Activated CD4-positive, alpha-beta T cell treated with anti-CD3 and anti-CD28 coated beads for 36 hours (primary cell): ENCODE results near the gene RPL27A. TPM values are rescaled to one million over a fixed set of nuclear protein-coding genes. Genes with fewer than 3 reads are reported as not detected.

Source experiments
- ATAC-seq: fragments of 200-7000 bp; cut with Tn5 transposase; one replicate; pipeline ENCODE4 v1.10.0; 2021; ENCODE audit warnings: mild to moderate bottlenecking, moderate library complexity
- CTCF ChIA-PET: fragments of 350-600 bp; sonication (Branson Sonifier 250); formaldehyde crosslinking; loops from one replicate; lab custom pipeline; 2021; ENCODE audit warnings: antibody characterized with exemption; lab: Charles Lee
- POLR2A ChIA-PET: fragments of 350-600 bp; sonication (Branson Sonifier 250); formaldehyde crosslinking; loops from one replicate; lab custom pipeline; 2021; ENCODE audit warnings: antibody characterized with exemption, inconsistent platforms; lab: Charles Lee
- DNase-seq: peaks from one replicate; pipeline ENCODE4 v3.0.0-alpha.2; 2020
- H3K27ac Mint-ChIP-seq: one replicate; pipeline ENCODE4 v1.8.0; 2021; ENCODE audit warnings: mixed read lengths
- H3K27me3 Mint-ChIP-seq: one replicate; pipeline ENCODE4 v1.8.0; 2021; ENCODE audit warnings: mixed read lengths
- H3K36me3 Mint-ChIP-seq: one replicate; pipeline ENCODE4 v1.8.0; 2021; ENCODE audit warnings: low read depth, mixed read lengths
- H3K4me1 Mint-ChIP-seq: one replicate; pipeline ENCODE4 v1.8.0; 2021; ENCODE audit warnings: mixed read lengths
- H3K4me3 Mint-ChIP-seq: one replicate; pipeline ENCODE4 v1.8.0; 2021; ENCODE audit warnings: mild to moderate bottlenecking, moderate library complexity, mixed read lengths
- H3K9me3 Mint-ChIP-seq: one replicate; pipeline ENCODE4 v1.8.0; 2021; ENCODE audit warnings: low read depth, mixed read lengths
- intact Hi-C, 2 experiments: fragments of 100-400 bp; cut with DNase I in 1 of 2; cut with micrococcal nuclease in 1 of 2; formaldehyde crosslinking; loops; one replicate each; pipeline versions ENCODE4 v1.14.2 to v1.15.1; 2022 to 2024; cut with DNase I, micrococcal nuclease
- total RNA-seq, 2 experiments: library from RNA; stranded (reverse); gene quantifications; one replicate each; pipeline ENCODE4 v1.2.3, GENCODE V29; 2021

Gene RPL27A
- total RNA-seq, 2 experiments from 2014 or later = 688 to 1,021 TPM

GRCh38 chr11:8713760-8714454 is 31.3 kb downstream of the RPL27A start:
- no peak overlapping the region for H3K4me3 Mint-ChIP-seq
- CTCF ChIA-PET = no interaction called here
- H3K36me3 Mint-ChIP-seq = no peaks in the 10 kb centered on the region
- DNase-seq = no peak
- intact Hi-C loops = no loop called here
- H3K9me3 Mint-ChIP-seq = no peaks in the 10 kb centered on the region
- POLR2A ChIA-PET = no interaction called here
- no peaks in the 10 kb centered on the region for H3K27me3 Mint-ChIP-seq
- peaks cover 6% of the 10 kb centered on the region for H3K4me1 Mint-ChIP-seq
- H3K27ac Mint-ChIP-seq = no peak overlapping the region
- no peak for ATAC-seq

DNA sequence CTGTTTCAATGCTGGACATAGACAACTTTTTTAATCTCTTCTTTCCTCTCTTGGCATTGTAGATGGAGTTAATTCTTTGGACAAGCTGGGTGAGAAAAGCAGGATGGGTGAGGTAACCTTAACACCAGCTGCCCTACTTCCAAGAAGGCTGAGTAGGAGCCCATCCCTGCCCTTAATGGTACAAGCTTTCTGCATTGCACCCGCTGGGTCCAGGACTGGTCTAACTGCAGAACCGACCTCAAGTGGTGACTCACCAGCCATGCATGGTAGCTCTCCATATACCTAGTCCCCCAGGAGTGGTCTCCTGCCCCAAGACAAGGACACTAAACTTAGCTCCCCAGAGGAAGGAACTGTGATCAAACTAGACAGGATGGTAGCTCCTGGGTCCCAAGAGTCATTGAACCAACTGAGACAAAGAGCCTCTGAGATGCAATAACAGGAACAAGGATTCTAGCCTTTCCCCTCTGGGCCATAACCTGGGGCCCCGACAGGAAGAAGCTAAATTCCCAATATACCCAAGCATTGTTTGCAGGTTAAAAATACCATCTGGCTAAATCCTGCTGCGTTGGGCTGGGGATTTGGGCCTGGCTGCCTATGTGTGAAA is 32.1 kb downstream of the RPL27A start:
- DNase-seq (no peak), ATAC-seq (no peak)
- H3K9me3 Mint-ChIP-seq = no peaks in the 10 kb centered on the region
- no peaks in the 10 kb centered on the region for H3K27me3 Mint-ChIP-seq
- peaks cover 6% of the 10 kb centered on the region for H3K4me1 Mint-ChIP-seq
- H3K36me3 Mint-ChIP-seq = no peaks in the 10 kb centered on the region
- POLR2A ChIA-PET = no interaction called here
- no peak overlapping the region for H3K4me3 Mint-ChIP-seq
- H3K27ac Mint-ChIP-seq = no peak overlapping the region
- CTCF ChIA-PET = no interaction called here
- intact Hi-C loops = no loop called here

- Mint-ChIP-seq H3K27me3 (no peaks in the 10 kb centered on the region), H3K4me1 (peaks cover 6% of the 10 kb centered on the region), H3K27ac (no peak overlapping the region), H3K36me3 (no peaks in the 10 kb centered on the region), H3K4me3 (no peak overlapping the region), H3K9me3 (no peaks in the 10 kb centered on the region)
- DNase-seq (no peak), ATAC-seq (no peak)
- CTCF ChIA-PET = no interaction called here
- POLR2A ChIA-PET = no interaction called here
- intact Hi-C loops = no loop called here
Measured at GRCh38 chr11:8715501-8715900, 32.9 kb downstream of the RPL27A start.

DNA sequence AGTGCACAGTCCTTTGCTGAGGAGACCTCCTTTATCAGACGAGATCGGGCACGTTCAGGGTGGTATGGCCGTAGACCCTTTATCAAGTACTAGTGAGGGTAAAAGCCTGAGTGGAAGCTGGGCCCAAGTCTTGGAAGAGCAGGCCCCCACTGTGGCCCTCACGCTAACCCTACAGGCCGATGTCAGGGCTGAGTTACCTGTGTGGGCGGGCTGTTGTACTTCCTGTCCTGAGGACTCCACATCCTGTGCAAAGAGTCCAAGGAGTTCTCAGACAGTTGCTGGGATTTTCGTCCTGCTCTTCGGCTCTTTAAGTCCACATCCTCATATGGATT is 34.9 kb downstream of the RPL27A start:
- CTCF ChIA-PET = interaction anchor here (0.8 kb wide), 1 partner anchor 16 kb away, joined by 3 read pairs; no protein-coding TSS in a partner anchor
- intact Hi-C loops = no loop called here
- Mint-ChIP-seq H3K27me3 (peaks cover 2% of the 10 kb centered on the region), H3K4me1 (peaks cover 6% of the 10 kb centered on the region), H3K36me3 (no peaks in the 10 kb centered on the region), H3K9me3 (no peaks in the 10 kb centered on the region), H3K27ac (no peak overlapping the region), H3K4me3 (no peak overlapping the region)
- ATAC-seq (no peak), DNase-seq (no peak)
- POLR2A ChIA-PET = no interaction called here

DNA sequence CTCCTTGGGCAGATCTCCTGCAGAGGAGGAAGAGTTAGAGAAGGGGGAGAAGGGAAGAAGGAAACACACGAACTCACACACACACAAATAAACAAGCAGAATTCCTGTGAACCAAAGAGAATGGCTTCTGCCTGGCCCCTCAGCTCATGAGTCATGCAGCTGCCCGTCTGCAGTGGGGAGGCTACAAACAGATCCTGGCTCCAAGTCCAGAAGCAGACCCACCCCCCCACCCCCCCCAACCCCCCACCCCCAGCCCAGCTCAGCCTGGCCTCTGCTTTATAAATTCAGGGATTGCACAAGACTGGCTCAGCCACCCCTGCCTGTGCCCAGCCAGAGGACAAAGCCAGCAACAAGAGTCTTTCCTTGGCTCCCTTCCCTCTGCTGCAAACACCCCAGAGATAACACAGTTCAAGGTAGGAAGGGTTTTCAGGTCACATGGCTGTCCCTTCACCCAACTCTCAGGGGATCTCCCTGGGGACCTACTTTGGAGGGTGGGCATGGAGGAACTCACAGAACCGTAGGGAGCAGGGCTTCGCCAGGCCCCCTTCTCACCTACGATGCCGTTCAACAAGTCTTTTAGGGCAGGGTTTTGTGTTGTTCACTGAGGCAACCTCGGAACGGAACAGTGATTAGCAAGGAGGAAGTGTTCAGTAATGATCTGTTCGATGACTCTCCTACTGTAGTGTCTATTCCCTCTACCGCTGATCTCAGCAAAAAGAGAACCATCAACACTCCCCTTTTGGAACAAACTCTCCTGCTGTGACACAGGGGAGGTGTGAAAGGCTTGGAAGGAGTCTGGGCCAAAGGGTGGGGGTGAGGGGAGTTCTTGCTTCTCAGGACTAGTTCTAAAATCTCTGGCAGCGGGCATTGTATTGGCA is 35.5 kb downstream of the RPL27A start:
- CTCF ChIA-PET = interaction anchor here (0.6 to 0.8 kb wide), 2 partner anchors 16 to 18 kb away, joined by 3 read pairs; no protein-coding TSS in a partner anchor
- Mint-ChIP-seq H3K27ac (no peak overlapping the region), H3K4me3 (no peak overlapping the region), H3K36me3 (no peaks in the 10 kb centered on the region), H3K27me3 (peaks cover 2% of the 10 kb centered on the region), H3K9me3 (no peaks in the 10 kb centered on the region), H3K4me1 (peaks cover 6% of the 10 kb centered on the region)
- intact Hi-C loops = no loop called here
- POLR2A ChIA-PET = no interaction called here
- DNase-seq (no peak), ATAC-seq (no peak)

DNA sequence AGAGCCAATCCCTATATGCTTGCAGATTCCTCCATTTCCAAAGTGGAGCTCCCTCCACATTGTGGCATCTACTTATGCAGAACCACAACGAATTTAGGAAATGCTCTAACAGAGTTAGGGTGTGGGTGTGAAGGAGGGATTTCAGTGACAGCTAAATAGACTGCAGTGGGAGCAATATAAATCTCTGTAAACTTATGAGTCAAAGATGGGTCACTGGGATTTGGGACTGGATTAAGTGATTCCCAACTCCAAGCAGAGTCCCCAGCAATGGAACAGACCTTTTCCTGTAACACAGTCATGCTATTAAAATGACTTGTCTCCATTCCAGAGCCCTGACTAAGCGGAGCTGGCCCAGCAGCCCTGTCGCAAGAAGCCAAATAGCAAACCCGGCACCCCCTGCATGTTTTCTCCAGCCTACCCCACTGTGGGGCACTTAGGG is 36.6 kb downstream of the RPL27A start:
- peaks cover 6% of the 10 kb centered on the region for H3K4me1 Mint-ChIP-seq
- ChIA-PET POLR2A (no interaction called here), CTCF (interaction anchor here (0.7 kb wide), 1 partner anchor 106 kb away, joined by 5 read pairs; no protein-coding TSS in a partner anchor)
- ATAC-seq (no peak), DNase-seq (no peak)
- H3K4me3 Mint-ChIP-seq = no peak overlapping the region
- H3K27ac Mint-ChIP-seq = no peak overlapping the region
- H3K36me3 Mint-ChIP-seq = no peaks in the 10 kb centered on the region
- H3K27me3 Mint-ChIP-seq = peaks cover 2% of the 10 kb centered on the region
- intact Hi-C loops = no loop called here
- no peaks in the 10 kb centered on the region for H3K9me3 Mint-ChIP-seq

- ChIA-PET CTCF (interaction anchor here (0.7 kb wide), 1 partner anchor 107 kb away, joined by 5 read pairs; no protein-coding TSS in a partner anchor), POLR2A (no interaction called here)
- no peaks in the 10 kb centered on the region for H3K36me3 Mint-ChIP-seq
- no peak for ATAC-seq
- H3K4me1 Mint-ChIP-seq = peaks cover 6% of the 10 kb centered on the region
- no peak overlapping the region for H3K27ac Mint-ChIP-seq
- H3K9me3 Mint-ChIP-seq = no peaks in the 10 kb centered on the region
- no peak for DNase-seq
- intact Hi-C loops = no loop called here
- no peak overlapping the region for H3K4me3 Mint-ChIP-seq
- H3K27me3 Mint-ChIP-seq = peaks cover 2% of the 10 kb centered on the region
Measured at GRCh38 chr11:8719721-8720120, 37.1 kb downstream of the RPL27A start.

DNA sequence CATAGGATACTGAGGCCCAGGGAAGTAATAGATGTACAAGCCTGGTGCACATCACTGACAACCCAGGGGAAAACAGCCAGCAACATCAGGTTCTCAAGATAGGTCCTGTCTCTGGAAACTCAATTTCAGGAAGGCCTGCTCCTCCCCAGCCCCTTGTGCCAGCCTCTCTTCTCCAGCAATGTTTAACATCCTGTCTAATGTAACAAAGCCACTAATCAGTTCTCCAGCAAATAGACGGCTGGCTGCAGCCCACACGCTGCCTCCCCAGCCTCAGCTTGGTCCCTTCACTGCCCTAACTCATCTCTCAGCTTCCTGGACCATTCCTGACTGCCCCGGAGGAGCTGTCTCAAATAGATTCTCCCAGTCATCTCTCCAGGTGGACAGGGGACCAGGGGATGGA is 37.8 kb downstream of the RPL27A start:
- Mint-ChIP-seq H3K27ac (no peak overlapping the region), H3K27me3 (peaks cover 2% of the 10 kb centered on the region), H3K4me1 (peaks cover 6% of the 10 kb centered on the region), H3K36me3 (no peaks in the 10 kb centered on the region), H3K4me3 (no peak overlapping the region), H3K9me3 (no peaks in the 10 kb centered on the region)
- intact Hi-C loops = no loop called here
- DNase-seq (no peak), ATAC-seq (no peak)
- ChIA-PET POLR2A (no interaction called here), CTCF (interaction anchor here (0.7 kb wide), 1 partner anchor 306 kb away, joined by 3 read pairs; no protein-coding TSS in a partner anchor)

DNA sequence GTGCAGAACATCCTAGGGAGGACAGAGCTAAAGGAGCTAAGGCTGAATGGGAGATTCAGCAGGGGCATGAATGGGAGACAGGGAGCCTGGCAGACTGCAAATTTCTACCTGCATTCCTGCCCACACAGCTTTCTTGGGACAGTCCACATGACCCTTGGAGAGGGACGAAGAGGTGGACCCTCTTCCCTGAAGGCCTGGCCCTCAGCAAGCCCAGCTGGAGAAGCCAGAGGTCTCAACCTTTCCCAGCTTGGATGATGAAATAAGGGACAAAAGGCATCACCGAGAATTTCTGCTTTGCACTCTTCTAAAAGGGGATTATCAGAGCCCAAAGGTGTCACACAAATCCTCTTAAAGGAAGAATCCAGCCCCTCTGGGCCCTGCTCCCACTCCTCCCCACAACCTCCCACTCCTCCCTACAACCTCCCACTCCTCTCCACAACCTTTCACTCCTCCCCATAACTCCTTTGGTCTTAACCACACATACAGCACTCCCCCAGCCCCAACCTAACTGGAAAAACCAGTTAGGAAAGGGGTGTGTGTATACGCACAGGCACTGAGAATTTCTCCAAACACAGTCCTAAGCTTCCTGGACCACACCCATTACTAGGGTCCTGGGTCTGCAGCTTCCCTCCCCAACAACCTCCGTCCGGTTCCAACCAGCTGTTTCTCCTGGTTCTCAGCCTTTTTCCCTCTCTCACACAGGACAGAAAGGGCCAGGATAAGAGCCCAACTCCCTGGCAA is 38.4 kb downstream of the RPL27A start:
- peaks cover 6% of the 10 kb centered on the region for H3K4me1 Mint-ChIP-seq
- no peaks in the 10 kb centered on the region for H3K36me3 Mint-ChIP-seq
- no peak overlapping the region for H3K4me3 Mint-ChIP-seq
- ATAC-seq (no peak), DNase-seq (no peak)
- H3K27me3 Mint-ChIP-seq = peaks cover 2% of the 10 kb centered on the region
- no peak overlapping the region for H3K27ac Mint-ChIP-seq
- POLR2A ChIA-PET = no interaction called here
- CTCF ChIA-PET = interaction anchor here (0.7 kb wide), 1 partner anchor 307 kb away, joined by 3 read pairs; no protein-coding TSS in a partner anchor
- intact Hi-C loops = no loop called here
- H3K9me3 Mint-ChIP-seq = no peaks in the 10 kb centered on the region

GRCh38 chr11:8721609-8722500 is 39.3 kb downstream of the RPL27A start:
- ChIA-PET POLR2A (no interaction called here), CTCF (no interaction called here)
- Mint-ChIP-seq H3K9me3 (no peaks in the 10 kb centered on the region), H3K27ac (no peak overlapping the region), H3K4me1 (peaks cover 6% of the 10 kb centered on the region), H3K27me3 (peaks cover 2% of the 10 kb centered on the region), H3K4me3 (no peak overlapping the region), H3K36me3 (no peaks in the 10 kb centered on the region)
- DNase-seq (no peak), ATAC-seq (no peak)
- intact Hi-C loops = no loop called here
